ENCODE data around the gene ASPG. TPM values are rescaled to one million over a fixed set of nuclear protein-coding genes. Genes with fewer than 3 reads are reported as not detected.

Gene ASPG
- total RNA-seq, 1 donor from 2014 or later = not detected

DNA sequence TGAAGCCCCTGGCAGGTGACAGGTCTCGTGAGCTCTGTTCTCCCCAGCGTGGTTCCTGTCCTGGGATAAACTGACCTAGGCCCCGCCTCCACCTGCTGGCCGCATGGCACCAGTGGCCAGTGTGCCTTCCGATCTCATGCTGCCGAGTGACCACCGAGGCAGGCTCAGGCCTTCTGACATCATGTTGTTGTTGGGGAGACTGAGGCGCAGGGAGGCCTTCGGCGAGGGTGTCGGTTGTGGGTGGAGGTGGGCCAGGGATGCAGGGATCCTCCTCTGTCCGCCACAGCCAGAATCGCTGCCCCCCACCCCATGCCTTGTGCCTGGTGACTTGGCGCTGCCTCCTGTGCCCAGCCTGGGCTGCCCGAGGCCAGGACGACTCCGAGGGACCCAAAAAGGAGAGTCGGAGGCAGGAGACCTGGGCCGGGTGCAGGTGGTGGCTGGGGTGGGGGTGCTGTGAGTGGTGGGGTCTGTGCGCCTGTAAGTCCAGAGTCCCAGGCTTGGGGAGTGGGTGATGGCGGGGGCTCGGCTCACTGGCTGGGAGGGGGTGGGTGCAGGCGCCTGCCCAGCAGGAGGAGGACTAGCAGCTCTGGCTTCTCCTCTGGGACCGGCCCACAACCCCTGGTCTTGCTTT is 24.3 kb downstream of the ASPG start:
- TF ChIP-seq, protein P1, sequence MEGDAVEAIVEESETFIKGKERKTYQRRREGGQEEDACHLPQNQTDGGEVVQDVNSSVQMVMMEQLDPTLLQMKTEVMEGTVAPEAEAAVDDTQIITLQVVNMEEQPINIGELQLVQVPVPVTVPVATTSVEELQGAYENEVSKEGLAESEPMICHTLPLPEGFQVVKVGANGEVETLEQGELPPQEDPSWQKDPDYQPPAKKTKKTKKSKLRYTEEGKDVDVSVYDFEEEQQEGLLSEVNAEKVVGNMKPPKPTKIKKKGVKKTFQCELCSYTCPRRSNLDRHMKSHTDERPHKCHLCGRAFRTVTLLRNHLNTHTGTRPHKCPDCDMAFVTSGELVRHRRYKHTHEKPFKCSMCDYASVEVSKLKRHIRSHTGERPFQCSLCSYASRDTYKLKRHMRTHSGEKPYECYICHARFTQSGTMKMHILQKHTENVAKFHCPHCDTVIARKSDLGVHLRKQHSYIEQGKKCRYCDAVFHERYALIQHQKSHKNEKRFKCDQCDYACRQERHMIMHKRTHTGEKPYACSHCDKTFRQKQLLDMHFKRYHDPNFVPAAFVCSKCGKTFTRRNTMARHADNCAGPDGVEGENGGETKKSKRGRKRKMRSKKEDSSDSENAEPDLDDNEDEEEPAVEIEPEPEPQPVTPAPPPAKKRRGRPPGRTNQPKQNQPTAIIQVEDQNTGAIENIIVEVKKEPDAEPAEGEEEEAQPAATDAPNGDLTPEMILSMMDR (conservative IDR thresholded peaks at IDR 0.05) = no peak
- H3K27ac Mint-ChIP-seq = no peak overlapping the region
- H3K4me3 Mint-ChIP-seq = no peak overlapping the region
- no peaks in the 10 kb centered on the region for H3K9me3 Mint-ChIP-seq
- DNase-seq (ENCODE audit: extremely low spot score, unreplicated experiment) = no peak
- peaks cover 8% of the 10 kb centered on the region for H3K27me3 Mint-ChIP-seq
- no peaks in the 10 kb centered on the region for H3K4me1 Mint-ChIP-seq (ENCODE audit: unreplicated experiment)
- H3K36me3 Mint-ChIP-seq = no peaks in the 10 kb centered on the region

DNA sequence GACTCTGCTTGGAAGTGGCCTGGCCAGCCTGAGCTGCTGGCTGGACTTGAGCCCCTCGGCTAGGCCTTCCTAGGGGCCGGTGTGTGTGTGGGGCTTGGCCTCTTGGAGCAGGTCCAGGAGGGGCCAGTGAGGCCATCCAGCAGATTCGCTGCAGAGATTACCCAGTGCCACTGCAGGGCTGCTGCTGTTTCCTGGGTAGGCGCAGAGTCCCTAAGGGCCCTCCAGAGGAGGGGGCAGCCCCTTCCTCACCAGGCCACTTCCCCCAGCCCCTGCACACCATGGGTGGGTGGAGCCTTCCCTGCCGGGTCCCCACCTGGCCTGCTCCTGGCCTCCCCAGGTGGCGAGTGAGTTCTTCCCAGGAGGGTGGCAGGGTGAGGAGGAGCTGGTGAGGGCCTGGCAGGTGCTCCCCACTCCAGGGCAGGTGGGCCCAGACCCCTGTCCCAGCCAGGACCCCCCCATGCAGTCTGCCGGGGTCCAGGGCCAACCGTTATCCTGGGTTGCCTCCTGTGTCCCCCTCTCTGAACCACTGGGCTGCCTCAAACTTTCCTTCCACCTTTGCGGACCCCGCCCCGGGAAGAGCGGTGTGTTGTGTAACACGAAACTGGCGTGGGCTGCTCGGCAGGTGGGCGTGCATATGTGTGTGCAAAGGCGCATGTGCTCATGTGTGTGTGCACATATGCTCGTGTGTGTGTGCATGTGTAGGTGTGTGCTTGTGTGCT is 25.1 kb downstream of the ASPG start:
- Mint-ChIP-seq H3K4me3 (peak overlapping the region; percentile 17), H3K9me3 (no peaks in the 10 kb centered on the region), H3K4me1 (ENCODE audit: unreplicated experiment) (no peaks in the 10 kb centered on the region), H3K27me3 (peaks cover 16% of the 10 kb centered on the region), H3K27ac (no peak overlapping the region), H3K36me3 (no peaks in the 10 kb centered on the region)
- DNase-seq (ENCODE audit: extremely low spot score, unreplicated experiment) = no peak
- TF ChIP-seq, protein P1 (conservative IDR thresholded peaks at IDR 0.05) = no peak

DNA sequence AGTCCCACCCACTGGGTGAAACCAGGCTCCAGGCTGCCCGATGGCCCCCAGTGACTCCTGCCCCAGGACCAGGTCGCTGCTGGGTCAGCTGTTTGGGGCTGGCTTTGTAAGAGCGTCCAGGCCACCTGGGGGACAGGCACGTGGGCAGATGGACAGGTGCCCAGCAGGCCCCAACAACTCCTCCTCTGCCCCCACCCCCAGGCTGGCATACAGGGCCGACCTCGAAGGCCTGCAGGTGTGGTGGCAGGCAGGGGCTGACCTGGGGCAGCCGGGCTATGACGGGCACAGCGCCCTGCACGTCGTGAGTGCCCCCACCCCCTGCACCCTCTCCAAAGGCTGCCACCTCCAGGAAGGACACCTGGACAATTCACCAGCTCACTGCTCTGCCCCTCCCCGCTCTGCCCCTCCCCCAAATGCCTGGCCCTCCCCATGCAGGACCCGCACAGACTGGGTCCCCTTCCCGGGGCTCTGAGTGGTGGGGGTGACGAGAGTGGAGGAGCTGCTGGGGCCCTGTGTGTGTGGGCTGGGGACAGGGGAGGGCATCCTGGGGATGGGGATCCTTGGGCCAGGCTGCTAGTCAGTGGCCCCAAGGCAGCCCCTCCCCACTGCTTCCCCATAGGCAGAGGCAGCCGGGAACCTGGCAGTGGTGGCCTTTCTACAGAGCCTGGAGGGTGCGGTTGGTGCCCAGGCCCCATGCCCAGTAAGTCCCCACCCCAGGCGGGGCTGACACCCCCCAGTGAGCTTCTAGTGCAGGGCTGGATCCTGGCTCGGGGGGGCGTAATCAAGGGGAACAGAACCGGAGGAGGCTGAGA is 26.0 kb downstream of the ASPG start:
- Mint-ChIP-seq H3K4me3 (peak overlapping the region; percentile 17), H3K36me3 (no peaks in the 10 kb centered on the region), H3K27ac (no peak overlapping the region), H3K9me3 (no peaks in the 10 kb centered on the region), H3K4me1 (ENCODE audit: unreplicated experiment) (no peaks in the 10 kb centered on the region), H3K27me3 (peaks cover 23% of the 10 kb centered on the region)
- DNase-seq (ENCODE audit: extremely low spot score, unreplicated experiment) = no peak
- TF ChIP-seq, protein P1 (conservative IDR thresholded peaks at IDR 0.05) = no peak

DNA sequence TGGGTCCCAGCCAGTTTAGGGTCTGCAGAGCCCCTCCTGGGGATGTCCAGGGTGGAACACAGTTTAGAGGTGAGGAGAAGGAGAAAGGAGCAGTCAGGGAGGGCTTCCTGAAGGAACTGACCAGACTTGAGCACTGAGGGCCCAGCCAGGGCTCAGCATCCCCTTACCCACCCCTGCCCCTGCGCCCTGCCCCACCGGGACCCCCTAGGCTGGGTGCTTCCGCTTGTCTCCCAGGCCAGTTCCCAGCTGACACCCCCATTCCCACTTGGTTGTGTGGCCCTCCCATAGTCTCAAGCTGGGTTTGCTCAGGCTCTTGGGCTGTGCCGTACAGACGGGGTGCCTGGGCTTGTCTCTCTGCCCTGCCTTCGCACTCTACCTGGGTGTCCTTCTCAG is 26.6 kb downstream of the ASPG start:
- no peaks in the 10 kb centered on the region for H3K9me3 Mint-ChIP-seq
- H3K27ac Mint-ChIP-seq = no peak overlapping the region
- no peak overlapping the region for H3K4me3 Mint-ChIP-seq
- TF ChIP-seq, protein P1 (conservative IDR thresholded peaks at IDR 0.05) = no peak
- H3K36me3 Mint-ChIP-seq = no peaks in the 10 kb centered on the region
- DNase-seq (ENCODE audit: extremely low spot score, unreplicated experiment) = no peak
- peaks cover 23% of the 10 kb centered on the region for H3K27me3 Mint-ChIP-seq
- no peaks in the 10 kb centered on the region for H3K4me1 Mint-ChIP-seq (ENCODE audit: unreplicated experiment)

DNA sequence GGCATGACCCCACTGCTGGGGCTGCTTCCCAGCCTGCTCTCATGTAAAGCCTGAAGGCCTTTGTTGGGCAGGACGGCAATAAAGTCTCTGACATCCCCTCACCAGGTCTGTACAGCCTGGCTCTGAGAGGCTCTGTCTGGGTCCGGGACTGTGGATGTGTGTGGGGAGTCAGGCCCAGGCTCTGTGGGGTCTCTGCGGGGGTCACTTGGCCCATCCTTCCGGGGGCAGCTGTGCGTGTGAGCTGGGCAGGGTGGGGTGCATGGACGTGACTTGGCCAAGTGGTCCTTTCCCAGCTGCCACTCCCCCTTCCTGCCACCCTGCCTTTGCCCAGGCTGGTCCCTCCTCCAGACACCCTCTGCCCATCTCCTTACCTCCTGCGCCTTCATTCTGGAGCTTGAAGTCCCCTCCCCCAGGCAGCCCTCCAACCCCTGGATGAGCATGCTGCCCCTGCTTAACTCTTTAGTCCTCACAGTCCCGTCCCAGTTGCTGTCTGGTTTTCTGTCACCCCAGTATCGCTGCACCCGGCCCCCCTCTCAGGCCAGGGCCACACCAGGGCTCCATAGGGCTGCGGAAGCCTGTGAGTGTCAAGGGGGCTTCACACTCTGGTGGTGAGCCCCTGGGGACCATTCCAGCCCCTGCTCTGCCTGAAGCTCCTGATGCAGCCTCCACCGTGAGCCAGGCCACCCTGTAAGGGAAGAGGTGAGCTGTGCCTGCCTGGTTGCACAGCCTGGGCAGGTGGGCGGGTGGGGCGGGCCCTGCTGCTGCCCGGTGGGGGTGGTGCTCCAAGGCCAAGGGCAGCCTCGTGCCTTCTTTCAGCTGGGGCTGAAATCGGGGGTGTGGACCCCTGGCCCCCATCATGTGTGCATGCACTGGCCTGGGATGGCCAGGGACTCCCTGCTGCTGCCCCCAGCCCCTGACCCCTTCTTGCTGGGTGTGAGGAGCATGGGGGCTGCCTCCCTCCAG is 27.4 kb downstream of the ASPG start:
- Mint-ChIP-seq H3K4me1 (ENCODE audit: unreplicated experiment) (no peaks in the 10 kb centered on the region), H3K36me3 (no peaks in the 10 kb centered on the region), H3K27ac (no peak overlapping the region), H3K4me3 (no peak overlapping the region), H3K27me3 (peaks cover 23% of the 10 kb centered on the region), H3K9me3 (no peaks in the 10 kb centered on the region)
- DNase-seq (ENCODE audit: extremely low spot score, unreplicated experiment) = no peak
- TF ChIP-seq, protein P1 (conservative IDR thresholded peaks at IDR 0.05) = no peak
